ENCODE measurements around the gene PP2D1.

- no peak for TF ChIP-seq POLR2A (IDR thresholded peaks at IDR 0.05; ENCODE audit: extremely low read depth, insufficient read length)
- TF ChIP-seq CTCF (IDR thresholded peaks at IDR 0.05; ENCODE audit: low read depth, low read length): no peak
Measured at GRCh38 chr3:19948226-19948591, 63.9 kb downstream of the PP2D1 start.
